Colon (tissue), 2 donors: ENCODE results near the gene KLHL30.
"Not testable (repeated sequence)": the region's sequence is repeated elsewhere in the genome, so short reads cannot be mapped to it uniquely, and the experiment has no call there.

ENCODE experiments used
- FAIRE-seq: peaks from 2 replicates; lab custom pipeline; 2012; peaks lifted over from hg19 to GRCh38; lab: Jason Lieb, UNC
- donor health status: control.
- donor health status: control.

KLHL30 gene

GRCh38 chr2:238163481-238164198 is 25.2 kb downstream of the KLHL30 start:
- FAIRE-seq = no peak

- FAIRE-seq = no peak
Observed at GRCh38 chr2:238164906-238165287, 26.4 kb downstream of the KLHL30 start.

- no peak for FAIRE-seq
Observed at GRCh38 chr2:238165288-238165921, 26.9 kb downstream of the KLHL30 start.

GRCh38 chr2:238166391-238167343 is 28.2 kb downstream of the KLHL30 start:
- FAIRE-seq = no peak

GRCh38 chr2:238167344-238167715 is 28.9 kb downstream of the KLHL30 start:
- no peak for FAIRE-seq

- FAIRE-seq = no peak
Observed at GRCh38 chr2:238167761-238168160, 29.3 kb downstream of the KLHL30 start.

- no peak for FAIRE-seq
Observed at GRCh38 chr2:238168196-238169047, 30.0 kb downstream of the KLHL30 start.

- no peak for FAIRE-seq
Observed at GRCh38 chr2:238169048-238169707, 30.7 kb downstream of the KLHL30 start.

- FAIRE-seq = no peak
Observed at GRCh38 chr2:238169708-238170251, 31.3 kb downstream of the KLHL30 start.

- FAIRE-seq = no peak
Observed at GRCh38 chr2:238170386-238171071, 32.1 kb downstream of the KLHL30 start.

GRCh38 chr2:238171072-238171431 is 32.6 kb downstream of the KLHL30 start:
- not testable (repeated sequence) for FAIRE-seq

GRCh38 chr2:238171575-238172187 is 33.2 kb downstream of the KLHL30 start:
- no peak for FAIRE-seq

- FAIRE-seq = no peak
Observed at GRCh38 chr2:238172439-238172838, 34.0 kb downstream of the KLHL30 start.

- FAIRE-seq = no peak
Observed at GRCh38 chr2:238173692-238174091, 35.2 kb downstream of the KLHL30 start.

- FAIRE-seq = no peak
Observed at GRCh38 chr2:238174291-238174690, 35.8 kb downstream of the KLHL30 start.

GRCh38 chr2:238174701-238175100 is 36.2 kb downstream of the KLHL30 start:
- FAIRE-seq = no peak

GRCh38 chr2:238176613-238177012 is 38.1 kb downstream of the KLHL30 start:
- no peak for FAIRE-seq

GRCh38 chr2:238180554-238180953 is 42.1 kb downstream of the KLHL30 start:
- no peak for FAIRE-seq

- FAIRE-seq = no peak
Observed at GRCh38 chr2:238182362-238182761, 43.9 kb downstream of the KLHL30 start.

- no peak for FAIRE-seq
Observed at GRCh38 chr2:238183821-238184220, 45.4 kb downstream of the KLHL30 start.
